ENCODE results near the gene HNRNPAB. TPM values are rescaled to one million over a fixed set of nuclear protein-coding genes. Genes with fewer than 3 reads are reported as not detected.

Gene HNRNPAB
- polyA plus RNA-seq, 1 experiment = 102 TPM

DNA sequence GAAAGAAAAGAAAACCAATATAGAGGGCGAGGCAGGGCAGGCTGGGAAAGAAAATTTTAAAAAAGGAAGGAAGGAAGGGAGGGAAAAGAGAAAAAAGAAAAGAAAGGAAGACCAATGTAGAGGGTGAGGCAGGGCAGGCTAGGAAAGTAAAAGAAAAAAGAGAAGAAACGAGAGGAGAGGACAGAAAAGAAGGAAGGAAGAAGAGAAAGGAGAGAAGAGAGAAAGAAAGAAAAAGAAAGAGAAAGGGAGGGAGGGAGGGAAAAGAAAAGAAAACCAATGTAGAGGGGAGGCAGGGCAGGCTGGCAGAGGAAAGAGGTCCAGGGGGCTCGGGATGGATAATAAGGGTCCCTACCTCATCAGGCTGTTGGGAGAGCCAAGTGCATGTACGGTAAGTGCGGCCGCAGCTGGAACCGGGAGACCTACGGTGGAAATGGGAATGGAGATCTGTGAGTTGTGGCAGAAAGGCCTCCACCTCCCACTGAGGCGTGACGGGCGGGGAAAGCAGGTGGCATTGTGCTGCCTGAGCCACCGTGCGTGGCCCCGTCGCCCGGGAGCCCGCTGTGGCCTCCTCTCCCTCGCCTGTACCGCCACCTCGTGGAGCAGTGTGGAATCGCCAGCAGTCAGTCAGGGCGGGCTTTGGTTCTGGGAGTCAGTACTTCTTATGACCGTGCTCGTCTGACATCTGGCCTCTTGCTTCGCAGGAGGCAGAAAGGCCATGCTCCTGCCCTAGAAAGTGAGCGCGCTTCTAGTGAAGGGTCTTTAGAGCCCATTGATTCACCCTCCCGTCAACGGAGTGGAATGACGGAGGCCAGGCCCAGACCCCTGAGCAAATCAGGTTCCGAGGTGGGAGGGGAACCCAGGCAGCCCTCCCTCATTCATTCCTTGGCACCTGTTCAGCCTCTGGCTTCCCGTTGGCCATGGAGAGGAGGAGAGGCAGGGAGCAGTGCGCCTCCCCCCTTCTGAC lies 40.3 kb upstream of the HNRNPAB start:
- TF ChIP-seq, protein P1, sequence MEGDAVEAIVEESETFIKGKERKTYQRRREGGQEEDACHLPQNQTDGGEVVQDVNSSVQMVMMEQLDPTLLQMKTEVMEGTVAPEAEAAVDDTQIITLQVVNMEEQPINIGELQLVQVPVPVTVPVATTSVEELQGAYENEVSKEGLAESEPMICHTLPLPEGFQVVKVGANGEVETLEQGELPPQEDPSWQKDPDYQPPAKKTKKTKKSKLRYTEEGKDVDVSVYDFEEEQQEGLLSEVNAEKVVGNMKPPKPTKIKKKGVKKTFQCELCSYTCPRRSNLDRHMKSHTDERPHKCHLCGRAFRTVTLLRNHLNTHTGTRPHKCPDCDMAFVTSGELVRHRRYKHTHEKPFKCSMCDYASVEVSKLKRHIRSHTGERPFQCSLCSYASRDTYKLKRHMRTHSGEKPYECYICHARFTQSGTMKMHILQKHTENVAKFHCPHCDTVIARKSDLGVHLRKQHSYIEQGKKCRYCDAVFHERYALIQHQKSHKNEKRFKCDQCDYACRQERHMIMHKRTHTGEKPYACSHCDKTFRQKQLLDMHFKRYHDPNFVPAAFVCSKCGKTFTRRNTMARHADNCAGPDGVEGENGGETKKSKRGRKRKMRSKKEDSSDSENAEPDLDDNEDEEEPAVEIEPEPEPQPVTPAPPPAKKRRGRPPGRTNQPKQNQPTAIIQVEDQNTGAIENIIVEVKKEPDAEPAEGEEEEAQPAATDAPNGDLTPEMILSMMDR (IDR thresholded peaks at IDR 0.05; ENCODE audit: low read depth, low read length) = peak; percentile 99
- Histone ChIP-seq H3K27me3 (ENCODE audit: control insufficient read depth, insufficient read depth, low read length) (peaks cover 36% of the 10 kb centered on the region), H3K27ac (ENCODE audit: low read depth, low read length) (no peak overlapping the region), H3K9me3 (ENCODE audit: control insufficient read depth, insufficient read depth, low read length) (no peaks in the 10 kb centered on the region; the same call in 1 of the 2 replicates), H3K4me3 (ENCODE audit: low read depth, low read length) (peak overlapping the region; percentile 42)
- CTCF ChIA-PET = interaction anchor here (0.6 to 2.8 kb wide), 5 partner anchors 11 to 743 kb away, joined by 3 to 38 read pairs (median 3); partner anchors contain the start of gene NHP2
- POLR2A ChIA-PET = no interaction called here
- DNase-seq (ENCODE audit: low read depth, low spot score) = no peak

GRCh38 chr5:178165581-178165980 lies 38.8 kb upstream of the HNRNPAB start:
- ChIA-PET CTCF (interaction anchor here (1.0 to 1.7 kb wide), 2 partner anchors 89 to 91 kb away, joined by 4 to 14 read pairs; no protein-coding TSS in a partner anchor), POLR2A (no interaction called here)
- Histone ChIP-seq H3K27ac (ENCODE audit: low read depth, low read length) (no peak overlapping the region), H3K4me3 (ENCODE audit: low read depth, low read length) (no peak overlapping the region), H3K27me3 (ENCODE audit: control insufficient read depth, insufficient read depth, low read length) (peaks cover 38% of the 10 kb centered on the region), H3K9me3 (ENCODE audit: control insufficient read depth, insufficient read depth, low read length) (no peaks in the 10 kb centered on the region; the same call in 1 of the 2 replicates)
- no peak for DNase-seq (ENCODE audit: low read depth, low spot score)
- TF ChIP-seq, protein P1 (IDR thresholded peaks at IDR 0.05; ENCODE audit: low read depth, low read length) = no peak

DNA sequence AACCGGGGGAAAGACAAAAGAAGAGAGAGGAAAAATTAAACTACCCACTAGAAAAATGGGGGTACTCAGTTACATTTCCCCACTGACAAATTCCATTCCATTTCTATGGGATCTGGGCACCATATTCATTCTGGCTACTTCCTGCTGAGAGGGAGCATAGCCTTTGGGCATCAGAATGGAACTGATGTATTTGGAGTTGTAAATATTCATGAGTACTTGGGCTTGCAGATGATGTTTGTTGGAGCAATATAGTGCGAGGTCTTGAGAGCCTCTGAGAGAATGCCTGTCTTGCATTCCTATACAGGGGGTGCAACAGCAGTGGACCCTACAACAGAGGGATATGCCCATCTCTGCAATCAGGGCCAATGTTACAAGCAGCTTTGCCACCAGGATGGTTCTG lies 33.9 kb upstream of the HNRNPAB start:
- TF ChIP-seq, protein P1 (IDR thresholded peaks at IDR 0.05; ENCODE audit: low read depth, low read length) = no peak
- H3K9me3 ChIP-seq (ENCODE audit: control insufficient read depth, insufficient read depth, low read length) = no peaks in the 10 kb centered on the region
- ChIA-PET POLR2A (no interaction called here), CTCF (interaction anchor here (1.4 kb wide), 1 partner anchor 95 kb away, joined by 11 read pairs; no protein-coding TSS in a partner anchor)
- DNase-seq (ENCODE audit: low read depth, low spot score) = no peak
- H3K27me3 ChIP-seq (ENCODE audit: control insufficient read depth, insufficient read depth, low read length) = peaks cover 18% of the 10 kb centered on the region
- H3K27ac ChIP-seq (ENCODE audit: low read depth, low read length) = no peak overlapping the region
- H3K4me3 ChIP-seq (ENCODE audit: low read depth, low read length) = no peak overlapping the region

DNA sequence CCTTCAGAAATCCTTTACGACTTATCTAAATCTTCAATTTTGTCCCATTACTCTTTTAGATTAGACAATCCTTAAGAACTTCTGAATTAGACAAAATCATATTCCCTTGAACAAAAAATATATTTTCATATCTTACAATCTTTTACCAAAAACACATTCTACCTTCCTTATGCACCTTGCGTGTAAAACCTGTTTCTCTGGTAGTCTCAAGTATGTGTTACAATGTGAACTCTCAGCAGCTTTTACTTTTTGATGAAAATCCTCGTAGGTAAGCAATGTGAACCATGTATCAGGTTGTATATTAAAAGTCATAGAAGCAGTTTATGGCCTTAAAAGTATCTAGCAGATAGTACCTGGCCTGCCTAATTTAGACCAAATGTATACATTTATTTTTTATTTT lies 29.9 kb upstream of the HNRNPAB start:
- CTCF ChIA-PET = no interaction called here

More for the DNA sequence above, 29.9 kb upstream of the HNRNPAB start:
- Histone ChIP-seq H3K9me3 (ENCODE audit: control insufficient read depth, insufficient read depth, low read length) (no peaks in the 10 kb centered on the region; the same call in 1 of the 2 replicates), H3K27me3 (ENCODE audit: control insufficient read depth, insufficient read depth, low read length) (peaks cover 4% of the 10 kb centered on the region), H3K27ac (ENCODE audit: low read depth, low read length) (no peak overlapping the region), H3K4me3 (ENCODE audit: low read depth, low read length) (no peak overlapping the region)
- POLR2A ChIA-PET = no interaction called here
- DNase-seq (ENCODE audit: low read depth, low spot score) = no peak
- TF ChIP-seq, protein P1 (IDR thresholded peaks at IDR 0.05; ENCODE audit: low read depth, low read length) = no peak

Data from AG04450 (cell line).